Measurements from ENCODE around the gene SET.

SET gene

GRCh38 chr9:128707446-128707845, 18.4 kb downstream of the SET start:
- in situ Hi-C loops (cut with MboI; ENCODE audit: low sequenced_read_pairs): no loop called here

- in situ Hi-C loops (cut with MboI; ENCODE audit: low sequenced_read_pairs): no loop called here
Measured at GRCh38 chr9:128712451-128713410, 23.7 kb downstream of the SET start.

GRCh38 chr9:128713411-128713780, 24.4 kb downstream of the SET start:
- in situ Hi-C loops (cut with MboI; ENCODE audit: low sequenced_read_pairs): no loop called here

- in situ Hi-C loops (cut with MboI; ENCODE audit: low sequenced_read_pairs): no loop called here
Measured at GRCh38 chr9:128713941-128714573, 25.0 kb downstream of the SET start.

- in situ Hi-C loops (cut with MboI; ENCODE audit: low sequenced_read_pairs): no loop called here
Measured at GRCh38 chr9:128714586-128715435, 25.8 kb downstream of the SET start.

GRCh38 chr9:128715436-128715750, 26.4 kb downstream of the SET start:
- in situ Hi-C loops (cut with MboI; ENCODE audit: low sequenced_read_pairs): no loop called here

GRCh38 chr9:128716581-128717254, 27.7 kb downstream of the SET start:
- in situ Hi-C loops (cut with MboI; ENCODE audit: low sequenced_read_pairs): no loop called here

GRCh38 chr9:128718047-128718446, 29.0 kb downstream of the SET start:
- in situ Hi-C loops (cut with MboI; ENCODE audit: low sequenced_read_pairs): no loop called here

- in situ Hi-C loops (cut with MboI; ENCODE audit: low sequenced_read_pairs): no loop called here
Measured at GRCh38 chr9:128718475-128718874, 29.5 kb downstream of the SET start.

- in situ Hi-C loops (cut with MboI; ENCODE audit: low sequenced_read_pairs): no loop called here
Measured at GRCh38 chr9:128719919-128720605, 31.0 kb downstream of the SET start.

- in situ Hi-C loops (cut with MboI; ENCODE audit: low sequenced_read_pairs): no loop called here
Measured at GRCh38 chr9:128720841-128721486, 31.9 kb downstream of the SET start.

- in situ Hi-C loops (cut with MboI; ENCODE audit: low sequenced_read_pairs): no loop called here
Measured at GRCh38 chr9:128721487-128722010, 32.5 kb downstream of the SET start.

GRCh38 chr9:128722380-128723351, 33.6 kb downstream of the SET start:
- in situ Hi-C loops (cut with MboI; ENCODE audit: low sequenced_read_pairs): no loop called here

GRCh38 chr9:128723352-128723865, 34.4 kb downstream of the SET start:
- in situ Hi-C loops (cut with MboI; ENCODE audit: low sequenced_read_pairs): no loop called here

GRCh38 chr9:128723866-128724743, 35.1 kb downstream of the SET start, which contains the start of gene ZDHHC12:
Gene ZDHHC12, minus strand, starts transcription at chr9:128724127. Its CDS starts 34 bp downstream, at chr9:128724093.
- in situ Hi-C loops (cut with MboI; ENCODE audit: low sequenced_read_pairs): no loop called here

GRCh38 chr9:128724744-128725211, 35.8 kb downstream of the SET start:
- in situ Hi-C loops (cut with MboI; ENCODE audit: low sequenced_read_pairs): no loop called here

GRCh38 chr9:128727640-128728248, 38.7 kb downstream of the SET start:
- in situ Hi-C loops (cut with MboI; ENCODE audit: low sequenced_read_pairs): no loop called here

All from HL-60/S4 treated with phorbol 12-myristate 13-acetate at 8.2 ng/mL for 4 days and 3 days (cell line).